Liver (tissue), 9 donors: ENCODE measurements around the gene ZDHHC14. TPM values are rescaled to one million over a fixed set of nuclear protein-coding genes. Genes with fewer than 3 reads are reported as not detected.

Experiments used
- DNase-seq: peaks from one replicate; pipeline ENCODE4 v3.0.0-alpha.2; 2017; ENCODE audit warnings: low spot score
- H3K27ac ChIP-seq, 2 donors: one replicate each; pipeline ENCODE4 v1.7.0; 2013; ENCODE audit warnings: inconsistent platforms in 2 of 2, low read length in 2 of 2, control low read depth in 1 of 2, low read depth in 1 of 2, mild to moderate bottlenecking in 1 of 2
- H3K27me3 ChIP-seq, 4 donors: one replicate each; pipeline versions ENCODE4 v1.6.1 to v1.7.0; 2013; ENCODE audit warnings: low read length in 3 of 4, inconsistent platforms in 1 of 4, mild to moderate bottlenecking in 1 of 4, moderate library complexity in 1 of 4; ENCODE audit not compliant: control insufficient read depth in 4 of 4, insufficient read depth in 4 of 4
- H3K36me3 ChIP-seq, 4 donors: one replicate each; pipeline versions ENCODE4 v1.6.1 to v1.7.0; 2013; ENCODE audit warnings: low read length in 3 of 4, mild to moderate bottlenecking in 3 of 4, low read depth in 1 of 4, moderate library complexity in 1 of 4; ENCODE audit not compliant: control insufficient read depth in 4 of 4, insufficient read depth in 3 of 4
- H3K4me1 ChIP-seq, 4 donors: one replicate each; pipeline versions ENCODE4 v1.6.1 to v1.7.0; 2013; ENCODE audit warnings: low read length in 3 of 4, mild to moderate bottlenecking in 3 of 4, moderate library complexity in 1 of 4; ENCODE audit not compliant: control insufficient read depth in 4 of 4, insufficient read depth in 4 of 4
- H3K4me3 ChIP-seq, 3 donors: one replicate each; pipeline versions ENCODE4 v1.6.1 to v1.7.0; 2013; ENCODE audit warnings: low read length in 3 of 3, control low read depth in 1 of 3, low read depth in 1 of 3, mild to moderate bottlenecking in 1 of 3
- H3K9ac ChIP-seq, 2 donors: one replicate each; pipeline ENCODE4 v1.7.0; 2013; ENCODE audit warnings: low read length in 2 of 2, mild to moderate bottlenecking in 2 of 2, moderate library complexity in 2 of 2, control low read depth in 1 of 2, low read depth in 1 of 2
- H3K9me3 ChIP-seq, 4 donors: one replicate each; pipeline versions ENCODE4 v1.6.1 to v1.7.0; 2013; ENCODE audit warnings: low read length in 3 of 4; ENCODE audit not compliant: control insufficient read depth in 4 of 4
- ATF3 ChIP-seq: IDR thresholded peaks from 2 replicates; pipeline ENCODE4 v1.6.1; 2016; ENCODE audit warnings: antibody characterized with exemption
- CTCF ChIP-seq: fragments of 150-350 bp; IDR thresholded peaks from 2 replicates; pipeline ENCODE4 v1.5.1; 2017; ENCODE audit warnings: improper control_type of control experiment, low read depth, low read length; ENCODE audit not compliant: missing input control
- EGR1 ChIP-seq, 2 donors: IDR thresholded peaks; 2 replicates each; pipeline ENCODE4 v1.6.1; 2016 to 2018; ENCODE audit warnings: antibody characterized with exemption in 2 of 2, low read depth in 2 of 2
- FOXA1 ChIP-seq: IDR thresholded peaks from 2 replicates; pipeline ENCODE4 v1.6.1; 2016; ENCODE audit warnings: antibody characterized with exemption
- FOXA2 ChIP-seq: IDR thresholded peaks from 2 replicates; pipeline ENCODE4 v1.6.1; 2016; ENCODE audit warnings: antibody characterized with exemption
- GABPA ChIP-seq, 2 donors: IDR thresholded peaks in 1 of 2; conservative IDR thresholded peaks in 1 of 2; 2 replicates each; pipeline ENCODE4 v1.6.1; 2016; ENCODE audit warnings: antibody characterized with exemption in 2 of 2, mild to moderate bottlenecking in 1 of 2, moderate library complexity in 1 of 2
- HNF4A ChIP-seq, 2 donors: conservative IDR thresholded peaks; 2 replicates each; pipeline ENCODE4 v1.6.1; 2016; ENCODE audit warnings: antibody characterized with exemption in 2 of 2, mild to moderate bottlenecking in 2 of 2
- HNF4G ChIP-seq: IDR thresholded peaks from 2 replicates; pipeline ENCODE4 v1.6.1; 2016; ENCODE audit warnings: antibody characterized with exemption
- JUND ChIP-seq, 2 donors: IDR thresholded peaks; 2 replicates each; pipeline ENCODE4 v1.6.1; 2016; ENCODE audit warnings: antibody characterized with exemption in 2 of 2
- MAX ChIP-seq: IDR thresholded peaks from 2 replicates; pipeline ENCODE4 v1.6.1; 2016; ENCODE audit warnings: antibody characterized with exemption
- NR2F2 ChIP-seq: IDR thresholded peaks from 2 replicates; pipeline ENCODE4 v1.6.1; 2016; ENCODE audit warnings: antibody characterized with exemption
- RAD21 ChIP-seq, 2 donors: IDR thresholded peaks; 2 replicates each; pipeline ENCODE4 v1.6.1; 2016; ENCODE audit warnings: antibody characterized with exemption in 2 of 2, mild to moderate bottlenecking in 2 of 2
- REST ChIP-seq: IDR thresholded peaks from 2 replicates; pipeline ENCODE4 v1.6.1; 2016; ENCODE audit warnings: antibody characterized with exemption, mild to moderate bottlenecking
- RXRA ChIP-seq, 2 donors: IDR thresholded peaks; 2 replicates each; pipeline ENCODE4 v1.6.1; 2017 to 2018; ENCODE audit warnings: antibody characterized with exemption in 2 of 2, mild to moderate bottlenecking in 1 of 2
- SP1 ChIP-seq: IDR thresholded peaks from 2 replicates; pipeline ENCODE4 v1.6.1; 2018; ENCODE audit warnings: antibody characterized with exemption, mild to moderate bottlenecking
- TAF1 ChIP-seq: conservative IDR thresholded peaks from 2 replicates; pipeline ENCODE4 v1.6.1; 2016; ENCODE audit warnings: antibody characterized with exemption, mild to moderate bottlenecking
- YY1 ChIP-seq: IDR thresholded peaks from 2 replicates; pipeline ENCODE4 v1.6.1; 2016; ENCODE audit warnings: antibody characterized with exemption, mild to moderate bottlenecking
- ZBTB33 ChIP-seq: IDR thresholded peaks from 2 replicates; pipeline ENCODE4 v1.6.1; 2016; ENCODE audit warnings: antibody characterized with exemption
- WGBS: extraction: QIAGEN DNeasy Blood & Tissue Kit; methylation state at CpG from one replicate; pipeline ENCODE4 v1.1.7; 2013; 5-methylcytosine and 5-hydroxymethylcytosine counted together
- polyA plus RNA-seq, 2 donors: library from polyadenylated mRNA; stranded (reverse) in 1 of 2; unstranded in 1 of 2; fragments of 200-250 nt in 1 of 2; fragments of >200 nt in 1 of 2; fragmentation: Nextera tagmentation in 1 of 2; extraction: Ambion mirVana in 1 of 2; gene quantifications; one replicate each; pipeline versions ENCODE4 v1.2.1 to v1.2.3, GENCODE V29; 2013 to 2015
- total RNA-seq, 2 donors: library from RNA; depleted of rRNA; stranded (reverse); fragments of >200 nt; gene quantifications; one replicate each; pipeline ENCODE4 v1.2.3, GENCODE V29; 2014
- donor health status: healthy.
- donor health status: healthy.
- donor health status: healthy.
- donor health status: healthy.
- donor health status: healthy.

ZDHHC14 gene
- total and polyA plus RNA-seq, 4 donors: 4.4 to 11.7 (median 8.4) TPM

- Histone ChIP-seq H3K4me3 (no peak overlapping the region), H3K27ac (no peak overlapping the region), H3K36me3 (peaks cover 0 to 5% (median 0%) of the 10 kb centered on the region in 4 donors), H3K4me1 (peaks cover 0 to 8% (median 0%) of the 10 kb centered on the region in 4 donors), H3K27me3 (no peaks in the 10 kb centered on the region), H3K9ac (no peak overlapping the region), H3K9me3 (no peaks in the 10 kb centered on the region)
- peak; percentile 64 for DNase-seq
- TF ChIP-seq FOXA2 (no peak), RXRA (IDR thresholded peaks at IDR 0.05) (no peak), EGR1 (IDR thresholded peaks at IDR 0.05; ENCODE audit: low read depth in 2 of 2) (no peak), JUND (IDR thresholded peaks at IDR 0.05) (no peak), CTCF (peak; percentile 77), ATF3 (peak; percentile 13), GABPA (IDR thresholded peaks at IDR 0.05 in 1 of 2, conservative IDR thresholded peaks at IDR 0.05 in 1 of 2) (no peak), FOXA1 (no peak), SP1 (no peak), TAF1 (no peak), YY1 (no peak), HNF4G (no peak), HNF4A (conservative IDR thresholded peaks at IDR 0.05) (no peak), ZBTB33 (no peak), NR2F2 (no peak), MAX (no peak), RAD21 (IDR thresholded peaks at IDR 0.05) (peak; percentile 94), REST (no peak)
- 48% methylated on average over 11 of the region's 11 CpGs for WGBS
Measured at GRCh38 chr6:157667211-157668008, 286.4 kb downstream of the ZDHHC14 start.
